ENCODE results near the gene FAM107B.

Gene FAM107B

DNA sequence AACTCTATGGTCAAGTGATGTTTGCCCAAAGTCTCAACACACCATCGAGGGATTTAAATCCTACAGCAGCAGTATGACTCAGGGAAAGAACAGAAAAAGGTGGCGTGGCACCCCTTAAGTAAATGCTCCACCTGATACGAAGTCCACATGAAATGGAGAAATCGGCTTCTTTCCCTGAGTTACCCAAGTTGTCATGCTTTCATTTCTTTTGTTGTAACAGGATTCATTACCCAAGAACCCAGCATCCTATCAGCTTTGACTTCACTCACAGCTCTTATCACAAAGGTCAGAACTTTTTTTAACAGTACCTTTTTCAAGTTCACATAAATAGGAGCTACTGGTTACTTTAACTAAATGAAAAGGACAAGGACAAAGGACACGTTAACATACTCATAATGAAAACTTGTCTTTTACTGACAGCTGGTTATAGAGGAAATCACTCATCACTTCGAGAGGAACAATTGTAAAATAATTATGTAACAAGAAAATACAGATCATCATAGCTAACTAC, 224.2 kb downstream of the FAM107B start:
- DNase-seq = no peak

GRCh38 chr10:14549496-14549895, 225.2 kb downstream of the FAM107B start:
- no peak for DNase-seq

GRCh38 chr10:14548970-14549369, 225.7 kb downstream of the FAM107B start:
- no peak for DNase-seq

DNA sequence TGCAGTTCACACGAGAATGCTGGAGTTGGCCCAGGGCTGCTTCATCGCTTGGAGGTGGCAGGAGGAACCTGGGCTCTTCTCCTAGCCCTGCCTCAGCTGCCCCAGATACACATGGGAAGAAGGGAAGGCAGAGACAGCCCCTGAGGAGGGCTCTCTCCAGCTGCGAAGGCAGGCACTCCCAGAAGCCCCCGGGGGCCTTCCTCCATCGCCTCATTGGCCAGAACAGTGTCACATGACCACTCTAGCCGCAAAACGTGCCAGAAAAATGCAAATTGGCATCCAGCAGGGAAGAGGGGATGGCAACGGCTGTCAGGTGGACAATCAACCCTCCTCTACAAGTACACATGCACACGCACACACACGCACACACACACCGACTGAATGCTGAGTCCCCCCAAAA, 226.2 kb downstream of the FAM107B start:
- DNase-seq = no peak

- no peak for DNase-seq
These were observed 226.9 kb downstream of the FAM107B start for GRCh38 chr10:14547816-14548215.

GRCh38 chr10:14545827-14546226, 228.9 kb downstream of the FAM107B start:
- DNase-seq = no peak

DNA sequence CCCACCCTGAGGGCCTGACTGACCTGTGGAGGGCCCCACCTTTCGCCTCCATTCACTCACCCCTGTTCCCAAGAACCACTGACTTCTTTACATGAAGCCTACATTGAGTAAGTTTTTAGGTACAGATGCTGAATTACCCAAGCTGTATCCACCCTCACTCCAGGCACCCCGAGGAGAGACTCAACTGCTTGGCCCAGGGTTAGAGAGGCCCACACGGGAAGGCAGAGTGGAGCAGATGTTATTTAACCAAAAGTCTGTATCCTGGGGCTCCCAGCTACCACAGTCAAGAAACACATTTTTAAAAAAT, 230.8 kb downstream of the FAM107B start:
- DNase-seq = no peak

DNA sequence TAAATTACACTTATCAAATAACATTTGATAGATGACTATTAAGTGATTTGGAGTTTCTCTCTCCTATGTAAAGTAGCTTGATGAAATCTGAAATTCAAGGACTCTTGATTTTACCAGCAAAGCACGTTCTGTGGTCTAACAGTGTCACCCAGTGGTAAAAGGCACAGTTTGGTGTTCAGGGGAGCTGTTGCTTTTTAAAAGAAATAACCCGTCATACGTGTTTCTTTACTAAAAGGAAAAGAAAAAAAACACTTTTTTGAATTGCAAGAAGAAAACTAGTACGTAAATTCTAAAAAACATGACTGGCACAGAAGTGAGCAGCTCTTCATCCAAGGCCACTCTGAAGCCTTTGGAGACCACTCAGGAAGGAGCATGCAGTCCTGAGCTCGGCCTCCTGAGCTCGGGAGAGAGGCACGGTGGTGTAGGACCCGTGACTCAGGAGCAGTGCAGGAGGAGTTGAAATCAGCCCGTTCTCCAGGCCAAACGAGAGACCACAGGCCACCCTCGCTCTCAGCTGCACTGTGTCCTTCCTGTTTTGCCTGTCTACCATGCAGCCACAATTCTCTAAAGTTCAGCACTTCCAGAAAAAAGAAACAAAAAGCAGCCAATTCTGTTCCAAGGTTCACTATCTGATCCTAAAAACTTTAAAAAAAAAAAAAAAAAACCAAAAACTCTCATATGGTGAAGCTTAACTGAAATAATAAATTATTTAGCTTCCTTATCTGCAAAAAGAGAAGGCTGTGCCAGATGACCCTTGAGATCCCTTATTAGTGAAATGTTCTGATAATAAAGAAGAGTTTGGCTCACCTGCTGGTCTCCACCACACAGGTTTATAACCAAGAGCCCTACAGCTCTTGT, 231.4 kb downstream of the FAM107B start:
- no peak for DNase-seq

DNA sequence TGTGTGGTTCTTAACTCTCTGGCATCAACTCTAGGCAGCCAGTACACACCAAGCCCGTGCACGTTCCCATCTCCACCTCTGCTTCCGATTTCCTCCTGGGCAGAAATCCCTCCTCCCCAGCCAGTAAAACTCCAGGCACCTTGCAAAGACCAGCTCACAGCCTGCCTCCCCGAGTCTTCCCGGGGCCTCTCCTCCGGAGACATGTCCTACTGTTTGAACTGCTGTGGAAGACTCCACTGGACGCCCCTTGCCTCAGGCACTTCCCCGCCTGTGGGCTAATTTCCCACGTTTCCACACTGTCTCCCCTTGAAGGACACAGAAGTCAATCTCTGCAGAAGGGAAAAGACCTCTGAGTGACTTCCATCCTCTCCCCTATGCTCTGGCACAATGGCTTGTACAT, 233.3 kb downstream of the FAM107B start:
- no peak for DNase-seq

- no peak for DNase-seq
These were observed 234.1 kb downstream of the FAM107B start for GRCh38 chr10:14540611-14541010.

GRCh38 chr10:14540062-14540461, 234.6 kb downstream of the FAM107B start:
- DNase-seq = no peak

- no peak for DNase-seq
These were observed 235.5 kb downstream of the FAM107B start for GRCh38 chr10:14539176-14539575.

GRCh38 chr10:14536241-14537213, 238.2 kb downstream of the FAM107B start:
- no peak for DNase-seq

DNA sequence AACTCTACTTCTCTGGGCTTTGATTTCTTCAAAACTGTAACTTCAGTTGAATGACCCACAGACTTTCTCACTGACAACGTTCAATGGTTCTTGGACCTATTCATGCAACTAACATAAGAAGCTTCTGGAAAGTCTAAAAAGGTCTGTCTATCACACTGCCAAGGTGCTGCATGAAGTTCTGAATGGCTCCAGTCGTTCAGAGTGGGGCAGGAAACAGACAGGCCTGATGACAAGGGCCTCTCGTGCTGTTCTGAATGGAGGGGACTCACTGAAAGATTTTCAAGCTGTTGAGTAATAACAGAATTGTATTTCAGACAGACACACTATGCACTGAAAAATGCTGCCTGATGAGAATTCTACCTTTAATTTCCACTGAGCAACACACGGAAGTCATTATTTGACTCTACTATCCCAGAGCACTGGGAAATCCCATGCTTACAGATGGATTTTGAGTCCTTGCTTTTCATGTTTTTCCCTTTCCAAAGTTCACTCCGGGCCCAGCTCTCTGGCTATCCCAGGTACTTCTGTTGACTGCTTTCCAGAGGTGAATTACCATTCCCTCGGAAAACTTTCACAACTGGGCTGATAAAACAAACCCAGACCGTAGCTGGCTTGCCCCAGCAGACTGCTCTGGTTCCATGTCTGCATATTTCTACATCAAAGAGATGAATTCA, 239.1 kb downstream of the FAM107B start:
- no peak for DNase-seq

DNA sequence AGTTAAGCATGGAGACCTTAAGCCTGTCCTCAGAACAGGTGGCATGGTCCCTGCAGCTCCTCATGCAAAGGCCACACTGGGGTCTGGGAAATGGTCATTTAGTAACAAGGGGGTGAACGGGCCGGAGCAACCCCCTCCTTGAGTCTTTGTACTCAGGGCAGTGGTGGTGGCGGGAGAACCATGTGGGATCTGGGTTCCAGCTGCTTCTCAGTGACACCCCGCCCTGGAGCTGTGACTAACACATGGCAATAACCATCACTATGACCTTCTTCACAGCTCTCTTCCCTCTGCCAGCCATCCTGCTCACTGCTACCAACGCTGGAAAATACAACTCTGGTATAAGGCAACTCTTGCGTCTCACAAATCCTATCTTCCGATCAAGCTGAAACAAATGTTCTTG, 240.5 kb downstream of the FAM107B start:
- no peak for DNase-seq

DNA sequence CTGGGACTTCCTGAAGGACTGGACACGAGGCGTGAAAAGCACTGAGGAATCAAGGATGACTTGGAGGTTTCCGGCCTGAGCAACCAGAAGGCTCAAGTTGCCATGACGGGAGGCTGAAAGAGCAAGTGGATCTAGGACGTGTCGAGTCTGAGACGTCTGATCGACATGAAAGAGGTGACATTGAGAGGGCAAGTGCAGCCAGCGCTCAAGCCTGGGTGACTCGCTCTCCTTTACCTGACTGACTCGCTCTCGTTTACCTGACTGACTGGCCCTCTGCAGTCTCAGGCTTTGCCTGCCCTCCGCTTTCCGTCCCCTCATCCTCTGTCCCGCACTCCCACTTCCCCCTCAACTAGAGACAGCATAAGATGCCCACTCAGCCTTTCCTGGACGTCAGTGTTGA, 241.4 kb downstream of the FAM107B start:
- DNase-seq = no peak

- no peak for DNase-seq
These were observed 242.0 kb downstream of the FAM107B start for GRCh38 chr10:14532473-14533251.

DNA sequence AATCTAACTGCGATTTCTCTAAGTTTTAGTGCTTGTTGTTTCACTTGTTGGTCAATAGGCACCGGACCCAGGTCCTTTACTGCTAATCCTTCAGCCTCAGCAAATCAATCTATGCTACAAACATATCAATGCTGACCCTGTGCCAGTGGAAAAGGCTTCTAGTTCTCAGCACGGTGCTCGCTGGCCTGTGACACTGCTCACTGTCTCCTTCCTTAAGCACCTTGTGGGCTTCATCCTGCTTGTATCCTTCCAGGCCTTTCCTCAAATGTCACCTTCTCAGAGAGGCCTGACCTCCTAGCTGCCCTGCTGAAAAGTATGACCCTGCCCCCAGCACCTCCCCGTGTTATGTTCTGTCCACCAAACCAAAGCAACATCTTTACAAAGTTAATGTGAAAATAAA, 242.7 kb downstream of the FAM107B start:
- no peak for DNase-seq

GRCh38 chr10:14530465-14530864, 244.2 kb downstream of the FAM107B start:
- no peak for DNase-seq

DNA sequence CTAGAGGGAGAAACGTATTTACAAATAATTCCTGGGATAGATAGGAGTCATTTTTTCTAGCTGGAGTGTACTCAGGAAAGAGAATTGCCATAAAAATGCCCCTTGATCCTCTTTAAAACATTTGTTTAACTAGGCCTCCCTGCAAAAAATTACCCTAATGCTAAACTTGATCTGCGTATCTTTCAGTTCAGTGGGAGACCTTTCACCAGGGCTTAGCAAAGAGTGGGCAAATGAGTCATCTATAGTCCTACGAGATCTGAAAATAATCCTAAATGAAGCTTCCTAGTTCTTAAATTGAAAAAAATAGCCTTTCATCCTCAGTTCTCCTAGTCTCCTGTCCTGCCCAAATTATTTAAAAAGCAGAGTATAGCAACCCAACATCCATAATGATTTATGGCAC, 245.3 kb downstream of the FAM107B start:
- no peak for DNase-seq

- no peak for DNase-seq
These were observed 246.2 kb downstream of the FAM107B start for GRCh38 chr10:14528450-14528849.

DNA sequence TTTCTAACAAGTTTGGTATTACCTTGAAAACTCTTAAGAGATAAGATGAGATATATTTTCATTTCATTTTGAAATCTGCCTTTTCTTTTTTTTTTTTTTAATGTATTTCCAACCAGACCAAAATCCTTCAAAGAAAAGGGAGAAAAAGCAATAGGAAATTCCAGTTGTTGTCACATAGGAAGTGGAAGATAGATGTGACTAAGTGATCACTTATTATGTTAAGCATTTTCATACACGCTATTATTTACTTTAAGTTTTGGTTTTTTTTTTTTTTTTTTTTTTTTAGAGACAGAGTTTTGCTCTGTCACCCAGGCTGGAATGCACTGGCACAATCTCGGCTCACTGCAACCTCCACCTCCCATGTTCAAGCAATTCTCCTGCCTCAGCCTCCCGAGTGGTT, 246.8 kb downstream of the FAM107B start:
- DNase-seq = no peak
